Activated CD8-positive, alpha-beta memory T cell treated with anti-CD3 and anti-CD28 coated beads for 48 hours (primary cell): Measurements from ENCODE around the gene ISM2.

Experiments
- DNase-seq, 3 experiments: peaks; one replicate each; pipeline ENCODE4 v3.0.0-alpha.2; 2020; ENCODE audit warnings: low read depth in 2 of 3, low spot score in 2 of 3

ISM2 gene

DNA sequence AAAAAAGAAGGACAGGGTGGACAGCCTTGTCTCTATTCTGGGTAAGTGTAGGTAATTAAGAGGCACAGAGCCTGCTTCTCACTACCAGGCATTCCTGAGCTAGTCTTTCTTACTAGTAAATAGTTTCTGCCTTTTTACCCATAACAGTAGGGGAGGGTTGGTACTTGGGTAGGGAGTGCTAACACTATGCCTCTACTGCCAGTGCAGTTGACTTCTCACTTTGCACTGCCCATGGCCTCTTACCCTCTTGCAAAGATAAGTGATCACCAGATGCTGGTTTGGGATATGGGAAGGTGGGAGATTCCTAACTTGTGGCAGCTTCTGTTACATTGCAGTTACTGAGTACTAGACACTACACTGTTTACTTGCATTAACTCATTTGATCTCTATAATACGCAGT is 29.1 kb downstream of the ISM2 start:
- DNase-seq: no peak

DNA sequence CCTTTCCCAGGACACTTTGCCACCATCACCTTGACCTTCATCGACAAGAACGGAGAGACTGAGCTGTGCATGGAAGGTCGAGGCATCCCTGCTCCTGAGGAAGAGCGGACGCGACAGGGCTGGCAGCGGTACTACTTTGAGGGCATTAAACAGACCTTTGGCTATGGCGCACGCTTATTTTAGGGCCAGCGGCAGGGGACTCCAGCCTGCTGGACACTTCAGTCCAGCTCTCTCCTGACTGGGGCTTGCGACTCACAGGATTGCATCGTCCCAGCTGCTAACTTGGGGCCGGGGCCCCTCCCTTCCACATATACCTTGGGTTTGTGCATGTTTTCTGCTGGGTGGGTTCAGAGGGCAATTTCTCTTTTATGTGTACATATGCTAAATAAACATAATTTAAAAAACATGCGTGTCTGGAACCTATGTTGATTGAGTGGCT is 29.5 kb downstream of the ISM2 start:
- DNase-seq: no peak

DNA sequence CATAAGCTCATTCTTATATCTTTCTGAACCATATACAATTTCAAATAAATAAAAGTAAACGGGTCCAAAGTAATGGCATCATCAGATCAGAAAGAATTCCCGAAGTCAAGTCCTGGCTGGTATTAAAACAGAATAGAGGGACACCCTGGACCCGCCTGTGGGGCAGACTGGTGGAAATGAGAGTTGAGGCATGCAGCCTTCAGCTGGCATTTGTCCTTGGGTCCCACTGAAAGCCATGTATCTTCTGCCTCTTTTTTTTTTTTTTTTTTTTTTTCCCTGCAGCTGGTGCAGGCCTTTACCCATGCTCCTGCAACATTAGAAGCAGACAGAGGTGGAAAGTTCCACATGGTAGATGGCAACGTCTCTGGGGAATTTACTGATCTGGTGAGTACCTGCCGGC is 30.8 kb downstream of the ISM2 start:
- DNase-seq: no peak

DNA sequence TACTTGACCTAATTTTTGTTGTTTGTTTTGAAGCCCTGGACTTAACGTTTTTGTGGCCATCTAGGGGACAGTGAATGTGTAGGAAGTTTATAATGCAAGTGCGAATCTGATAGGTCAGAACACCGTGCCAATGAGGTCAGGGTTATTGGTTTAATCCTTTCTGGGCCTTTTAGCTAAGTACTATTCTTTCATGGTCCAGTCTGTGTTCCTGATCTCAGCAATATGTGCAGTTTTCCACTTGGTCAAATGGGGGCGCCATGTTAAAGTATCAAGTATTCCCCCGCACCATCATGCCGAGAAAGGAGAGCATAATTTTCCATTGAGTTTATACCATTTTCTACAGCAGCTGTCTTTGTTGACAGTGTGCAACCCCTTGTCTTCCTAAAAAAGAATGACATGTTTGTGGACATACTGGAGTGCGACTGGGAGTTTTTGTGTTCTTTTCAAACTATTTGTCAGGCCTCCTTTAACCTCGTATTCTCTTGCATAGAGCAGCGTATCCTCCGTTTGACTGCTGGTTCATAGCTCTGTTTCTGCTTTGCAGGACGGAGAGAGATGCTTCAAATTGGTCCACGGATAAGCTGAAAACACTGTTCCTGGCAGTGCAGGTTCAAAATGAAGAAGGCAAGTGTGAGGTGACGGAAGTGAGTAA is 39.4 kb downstream of the ISM2 start:
- peak in 2 of 3 experiments; percentile 22 to 33 for DNase-seq

DNA sequence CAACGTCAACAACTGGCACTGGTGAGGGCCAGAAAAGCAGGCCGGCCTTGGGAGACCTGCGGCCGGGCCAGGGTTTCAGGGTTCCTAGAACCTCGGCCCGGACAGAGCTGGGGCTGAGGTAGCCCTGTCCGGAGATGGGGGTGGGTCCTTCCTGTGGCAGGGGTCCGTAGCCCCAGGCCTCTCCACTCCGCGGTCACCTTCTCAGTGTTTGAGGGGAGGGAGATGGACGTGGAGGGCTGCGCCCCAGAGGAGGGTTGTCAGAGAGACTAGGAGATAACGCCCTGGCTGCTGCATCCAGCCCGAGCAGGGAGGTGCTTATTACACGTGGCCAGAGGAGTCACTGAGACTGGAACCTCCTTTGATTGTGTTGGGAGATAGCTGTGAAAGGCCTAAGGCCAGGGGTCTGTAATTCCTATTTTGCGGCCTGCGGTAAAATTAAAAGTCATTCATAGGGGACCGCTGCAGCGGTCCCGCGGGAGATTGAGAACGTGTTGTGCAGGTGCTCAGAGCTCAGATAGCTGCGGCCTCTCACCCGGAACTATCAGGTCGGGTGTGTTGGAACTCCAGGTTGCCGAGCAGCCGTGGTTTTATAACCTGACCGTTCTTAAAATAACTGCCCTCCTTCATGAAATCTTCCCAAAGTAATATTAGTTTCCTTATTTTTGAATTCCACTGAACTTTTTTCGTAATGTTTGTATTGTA is 40.2 kb downstream of the ISM2 start:
- peak; percentile 7 to 28 (median 9) for DNase-seq

DNA sequence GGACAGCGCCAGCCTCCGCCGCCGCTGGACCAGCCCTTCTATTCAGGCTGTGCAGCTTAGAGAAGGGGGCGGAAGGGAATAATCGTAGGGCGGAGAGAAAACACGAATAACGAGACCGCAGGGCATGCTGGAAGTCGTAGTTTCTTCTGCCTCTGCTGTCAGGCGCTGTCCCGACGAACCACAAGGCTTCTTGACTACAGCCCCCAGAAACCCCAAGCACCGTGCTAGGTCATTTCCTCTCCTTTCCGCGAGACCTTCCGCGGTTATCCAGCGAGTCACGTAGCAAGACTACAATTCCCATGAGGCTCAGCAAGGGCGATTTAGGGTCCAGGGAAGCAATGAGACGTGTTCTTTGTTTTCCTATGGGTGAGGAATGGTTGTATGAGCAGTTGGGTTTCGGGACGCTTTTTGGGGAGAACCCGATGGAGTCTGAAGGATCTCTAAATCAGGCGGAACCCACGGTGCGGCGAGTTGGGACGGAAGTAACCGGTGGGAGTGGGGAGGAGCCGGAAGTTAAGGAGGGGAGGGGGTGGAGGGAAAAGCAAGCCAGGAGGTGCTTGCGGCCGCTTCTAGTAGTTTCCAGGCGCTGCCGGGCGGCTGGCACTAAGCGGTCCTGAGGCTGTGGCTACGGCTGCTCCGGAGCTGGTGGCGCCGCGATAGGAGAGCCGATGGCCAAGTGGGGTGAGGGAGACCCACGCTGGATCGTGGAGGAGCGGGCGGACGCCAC is 40.9 kb downstream of the ISM2 start, which contains the start of the genes AHSA1 and VIPAS39:
AHSA1 (plus strand) TSS at position 572 of the 727 bp plus-strand sequence; CDS start at position 669, 97 bp downstream.
VIPAS39 (minus strand) TSS at position 80 of the 727 bp plus-strand sequence. CDS start 3,499 bp downstream, outside the sequence.
- DNase-seq: peak; percentile 79 to 86 (median 79)

DNA sequence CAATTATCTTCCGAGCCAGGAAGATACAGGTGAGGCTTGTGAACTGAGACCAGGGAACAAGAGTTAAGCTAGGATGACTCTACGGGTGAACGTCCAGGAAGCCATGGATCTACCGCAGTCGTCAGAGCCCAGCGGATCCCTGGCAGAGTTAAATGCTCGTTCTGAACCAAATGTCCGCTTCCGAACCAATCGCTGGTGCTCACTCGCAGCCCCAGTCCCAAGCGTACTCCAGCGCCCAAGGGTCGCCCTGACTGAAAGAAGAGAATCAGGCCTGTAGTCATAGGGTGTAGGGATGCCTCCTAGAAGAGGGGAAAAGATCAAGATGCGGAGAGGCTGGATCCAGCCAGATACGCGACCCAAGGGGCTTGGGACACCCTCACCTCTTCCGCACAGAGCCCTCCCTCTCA is 41.5 kb downstream of the ISM2 start:
- no peak for DNase-seq

DNA sequence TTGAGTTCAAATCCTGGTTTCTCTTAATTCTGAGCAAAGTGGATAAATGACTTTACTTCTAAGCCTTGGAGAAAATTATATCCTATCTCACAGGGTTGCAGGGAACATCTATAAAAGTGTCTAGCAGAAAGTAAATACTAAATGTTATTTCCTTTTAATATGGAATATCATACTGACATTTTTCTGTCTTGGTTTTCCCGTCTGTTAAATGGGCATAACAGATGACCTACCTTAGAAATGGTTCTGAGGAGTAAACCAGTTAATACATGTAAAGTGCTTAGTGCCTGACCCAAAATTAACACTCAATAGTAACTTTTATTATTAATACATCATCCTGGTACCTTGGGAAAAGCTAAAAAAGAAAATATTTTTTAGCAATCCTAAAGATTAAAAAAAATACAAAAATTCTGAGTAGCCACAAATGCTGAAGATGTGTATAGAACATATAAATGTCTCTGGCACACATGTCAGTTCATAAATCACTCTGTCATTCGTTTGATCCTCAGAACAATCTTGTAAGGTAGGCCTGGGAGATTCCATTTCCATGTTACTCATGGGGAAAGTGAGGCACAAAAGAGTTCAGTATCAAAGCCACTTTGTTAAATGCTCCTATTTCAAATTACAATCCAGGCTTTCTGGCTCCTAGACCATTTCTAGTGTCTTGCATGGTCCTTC is 42.5 kb downstream of the ISM2 start:
- DNase-seq: no peak

DNA sequence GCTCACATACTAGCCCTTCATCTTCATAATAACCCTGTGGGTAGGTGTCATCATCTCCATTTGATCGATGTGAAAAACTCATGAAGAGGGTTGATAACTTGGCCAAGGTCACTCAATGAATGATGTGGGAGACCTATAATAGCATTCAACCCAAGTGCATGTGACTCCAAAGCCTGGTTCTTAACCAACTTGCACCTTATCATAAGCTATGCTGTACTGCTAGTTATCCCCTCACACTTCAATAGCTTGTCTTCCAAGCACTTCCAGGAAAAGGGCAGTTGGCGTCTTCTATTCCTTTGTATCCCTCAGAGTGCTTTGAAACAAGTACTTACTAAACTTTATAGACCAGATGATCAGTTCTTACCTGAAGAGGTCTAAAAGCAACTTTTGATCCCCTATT is 56.4 kb downstream of the ISM2 start:
- DNase-seq: no peak

DNA sequence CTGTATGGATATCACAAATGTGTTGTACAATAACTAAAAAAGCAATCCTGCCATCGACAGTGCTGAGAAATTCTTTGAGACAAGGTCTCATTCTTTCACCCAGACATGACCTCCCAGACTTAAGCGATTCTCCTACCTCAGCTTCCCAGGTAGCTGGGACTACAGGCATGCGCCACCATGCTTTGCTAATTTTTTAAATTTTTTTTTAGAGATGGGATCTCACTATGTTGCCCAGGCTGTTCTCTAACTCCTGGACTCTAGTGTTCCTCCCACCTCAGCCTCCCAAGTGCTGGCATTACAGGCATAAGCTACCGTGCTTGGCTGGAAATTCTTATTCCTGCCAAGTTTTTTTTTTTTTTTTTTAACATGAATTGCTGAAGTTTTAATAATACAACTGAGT is 58.8 kb downstream of the ISM2 start:
- no peak for DNase-seq

DNA sequence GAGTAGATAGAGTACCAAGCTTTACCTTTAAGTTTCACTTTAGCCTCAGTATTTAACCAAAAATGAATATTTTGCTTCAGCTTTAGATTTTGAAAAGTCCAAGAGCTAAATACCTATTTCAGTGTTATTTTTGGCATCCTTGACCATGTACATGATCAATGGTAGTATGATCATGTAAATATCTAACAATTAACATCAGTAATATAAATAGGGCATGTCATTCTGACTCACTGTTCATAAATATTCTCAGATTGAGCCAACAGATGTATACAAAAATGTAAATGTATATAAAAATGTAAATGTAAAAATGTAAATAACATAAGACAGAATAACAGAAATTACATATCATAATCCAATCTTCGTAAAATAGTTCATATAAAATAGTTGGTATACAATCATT is 60.0 kb downstream of the ISM2 start:
- DNase-seq: no peak

DNA sequence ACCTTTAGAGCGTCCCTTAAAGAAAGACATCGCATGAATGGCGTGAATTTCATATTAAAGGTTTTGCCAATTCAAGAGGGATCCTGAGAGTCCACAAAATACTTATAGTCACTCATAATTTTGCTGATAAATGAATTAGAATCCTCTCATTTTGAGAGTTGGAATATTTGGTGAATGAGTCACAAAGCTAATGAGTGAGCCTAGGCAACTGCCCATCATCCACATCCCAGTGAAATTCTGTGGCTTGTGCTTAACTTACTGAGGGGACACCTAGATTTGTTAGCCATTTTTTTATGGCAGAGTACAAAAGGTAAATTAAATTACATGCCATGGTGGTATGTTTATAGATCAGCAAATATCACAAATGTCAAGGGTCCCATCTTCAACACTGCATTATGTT is 62.6 kb downstream of the ISM2 start:
- DNase-seq: no peak

DNA sequence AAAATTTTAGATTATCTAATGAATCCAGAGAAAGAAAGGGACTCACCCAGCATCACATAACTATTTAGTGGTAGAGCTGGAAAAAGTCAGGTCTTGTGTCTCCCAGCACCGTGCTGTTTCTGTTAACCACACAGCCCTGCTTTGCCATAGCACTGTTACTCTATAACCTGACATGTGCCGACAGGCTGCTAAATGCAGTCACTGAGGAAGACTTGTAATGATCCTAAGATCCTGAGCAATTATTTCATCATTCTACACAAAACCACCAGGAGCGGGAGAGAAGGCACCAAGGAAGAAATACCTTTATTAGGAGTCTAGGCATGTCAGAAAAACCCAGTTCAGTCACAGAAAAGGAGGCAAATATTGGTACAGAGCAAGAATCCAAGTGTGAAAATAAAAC is 72.2 kb downstream of the ISM2 start:
- no peak for DNase-seq

DNA sequence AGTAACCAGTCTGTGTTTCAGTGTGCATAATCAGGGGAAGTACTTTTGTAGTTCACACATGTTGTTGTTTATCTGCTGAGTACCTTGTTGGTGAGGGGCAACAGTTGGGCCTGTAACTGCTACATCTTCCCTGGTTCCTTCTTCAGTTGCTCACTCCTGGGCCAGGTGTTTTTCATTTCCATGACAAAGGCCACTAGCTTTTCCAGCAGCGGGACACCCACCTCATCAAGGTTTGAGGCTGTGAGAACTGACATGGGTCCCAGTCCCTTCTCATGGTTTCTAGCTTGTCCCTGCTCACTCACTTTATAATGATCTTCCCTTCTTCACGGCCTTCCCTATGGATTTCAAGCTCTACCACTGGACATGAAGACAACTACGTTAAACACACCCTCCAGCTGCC is 73.8 kb downstream of the ISM2 start:
- no peak for DNase-seq
